IMR-90 (cell line): Measurements from ENCODE around the gene UNC93A. TPM values are rescaled to one million over a fixed set of nuclear protein-coding genes. Genes with fewer than 3 reads are reported as not detected.

Experiments used
- ATAC-seq: fragments of 200-7000 bp; cut with Tn5 transposase; 2 replicates; pipeline ENCODE4 v1.9.1; 2020; ENCODE audit warnings: low read depth, mild to moderate bottlenecking, moderate library complexity
- BruUV-seq: library from RNA; stranded (reverse); fragments of 400-500 nt; replicated peaks from 2 replicates; lab custom pipeline; 2021; lab: Mats Ljungman, UMichigan
- CTCF ChIA-PET: fragments of 300-600 bp; formaldehyde crosslinking; extraction: SDS; loops from one replicate; lab custom pipeline; 2021; ENCODE audit warnings: antibody characterized with exemption; lab: Yijun Ruan, JAX
- POLR2A ChIA-PET: fragments of 300-600 bp; sonication (Branson Sonifier 250); formaldehyde crosslinking; loops from one replicate; lab custom pipeline; 2022; ENCODE audit warnings: antibody characterized with exemption; ENCODE audit not compliant: unreplicated experiment; lab: Charles Lee
- DNase-seq: peaks from one replicate; pipeline ENCODE4 v3.0.0; 2013
- H2AFZ ChIP-seq: replicated peaks from 2 replicates; pipeline ENCODE3; 2013; ENCODE audit warnings: low read length, mild to moderate bottlenecking; ENCODE audit not compliant: poor library complexity
- H2AK5ac ChIP-seq: 2 replicates; pipeline ENCODE4 v1.6.1; 2013; ENCODE audit warnings: low read depth, low read length, inconsistent platforms
- H2AK9ac ChIP-seq: replicated peaks from 2 replicates; pipeline ENCODE3; 2013; ENCODE audit warnings: mild to moderate bottlenecking, low read depth, low read length, moderate library complexity; ENCODE audit not compliant: poor library complexity
- H2BK120ac ChIP-seq: 2 replicates; pipeline ENCODE4 v1.6.1; 2013; ENCODE audit warnings: low read depth, low read length, inconsistent platforms
- H2BK15ac ChIP-seq: 3 replicates; pipeline ENCODE4 v1.6.1; 2013; ENCODE audit warnings: low read depth, low read length, inconsistent platforms
- H2BK20ac ChIP-seq: 2 replicates; pipeline ENCODE4 v1.6.1; 2013; ENCODE audit warnings: low read depth, mild to moderate bottlenecking, inconsistent platforms, low read length, moderate library complexity
- H2BK5ac ChIP-seq: 2 replicates; pipeline ENCODE4 v1.6.1; 2013; ENCODE audit warnings: mild to moderate bottlenecking, low read depth, low read length, inconsistent platforms; ENCODE audit not compliant: poor library complexity, severe bottlenecking
- H3K14ac ChIP-seq: replicated peaks from 2 replicates; pipeline ENCODE4 v1.6.1; 2013; ENCODE audit warnings: low read depth, low read length, inconsistent platforms
- H3K18ac ChIP-seq: 2 replicates; pipeline ENCODE4 v1.6.1; 2013; ENCODE audit warnings: low read depth, low read length, control low read depth
- H3K23ac ChIP-seq: 2 replicates; pipeline ENCODE4 v1.6.1; 2013; ENCODE audit warnings: low read depth, low read length, inconsistent platforms
- H3K27ac ChIP-seq: 2 replicates; pipeline ENCODE4 v1.5.1; 2013; ENCODE audit warnings: mild to moderate bottlenecking, control low read depth, low read length; ENCODE audit not compliant: insufficient read depth
- H3K27me3 ChIP-seq: 2 replicates; pipeline ENCODE4 v1.6.1; 2013; ENCODE audit warnings: low read length; ENCODE audit not compliant: control insufficient read depth, insufficient read depth
- H3K36me3 ChIP-seq: 2 replicates; pipeline ENCODE4 v1.6.1; 2013; ENCODE audit warnings: low read length, mixed read lengths; ENCODE audit not compliant: control insufficient read depth, insufficient read depth
- H3K4ac ChIP-seq: 2 replicates; pipeline ENCODE4 v1.6.1; 2013; ENCODE audit warnings: low read depth, low read length, inconsistent platforms
- H3K4me1 ChIP-seq: 2 replicates; pipeline ENCODE4 v1.6.1; 2013; ENCODE audit warnings: low read length, mixed read lengths; ENCODE audit not compliant: control insufficient read depth, insufficient read depth
- H3K4me2 ChIP-seq: 2 replicates; pipeline ENCODE4 v1.6.1; 2013; ENCODE audit warnings: low read depth, mild to moderate bottlenecking, control low read depth, low read length, moderate library complexity
- H3K4me3 ChIP-seq: 2 replicates; pipeline ENCODE4 v1.5.1; 2013; ENCODE audit warnings: low read depth, mild to moderate bottlenecking, control low read depth, low read length, moderate library complexity; ENCODE audit not compliant: insufficient read depth
- H3K56ac ChIP-seq: 2 replicates; pipeline ENCODE4 v1.6.1; 2013; ENCODE audit warnings: low read length, inconsistent platforms; ENCODE audit not compliant: insufficient read depth; ENCODE audit errors: extremely low read depth
- H3K79me1 ChIP-seq, 2 experiments: 2 replicates each; pipeline ENCODE4 v1.6.1; 2013; ENCODE audit warnings: low read length in 2 of 2, inconsistent platforms in 1 of 2, low read depth in 1 of 2
- H3K9ac ChIP-seq: 2 replicates; pipeline ENCODE4 v1.6.1; 2013; ENCODE audit warnings: low read depth, low read length, control low read depth
- H3K9me1 ChIP-seq: 2 replicates; pipeline ENCODE4 v1.6.1; 2013; ENCODE audit warnings: low read length, inconsistent platforms; ENCODE audit not compliant: insufficient read depth
- H3K9me3 ChIP-seq: 2 replicates; pipeline ENCODE4 v1.6.1; 2013; ENCODE audit warnings: low read length; ENCODE audit not compliant: control insufficient read depth, insufficient read depth
- H4K20me1 ChIP-seq: 2 replicates; pipeline ENCODE4 v1.6.1; 2013; ENCODE audit warnings: low read length, inconsistent platforms; ENCODE audit not compliant: insufficient read depth
- H4K5ac ChIP-seq: 2 replicates; pipeline ENCODE4 v1.6.1; 2013; ENCODE audit warnings: mild to moderate bottlenecking, low read depth, low read length, control low read depth
- H4K8ac ChIP-seq, 2 experiments: 2 replicates each; pipeline ENCODE4 v1.6.1; 2013; ENCODE audit warnings: low read depth in 2 of 2, low read length in 2 of 2, control low read depth in 1 of 2, inconsistent platforms in 1 of 2
- H4K91ac ChIP-seq: 2 replicates; pipeline ENCODE4 v1.6.1; 2013; ENCODE audit warnings: low read depth, low read length, inconsistent platforms; ENCODE audit not compliant: insufficient read depth
- BHLHE40 ChIP-seq: fragments of 150-350 bp; IDR thresholded peaks from 2 replicates; pipeline ENCODE4 v1.6.1; 2016; ENCODE audit warnings: mild to moderate bottlenecking, low read depth, low read length
- CEBPB ChIP-seq: IDR thresholded peaks from 2 replicates; pipeline ENCODE4 v1.6.1; 2012; ENCODE audit warnings: low read depth, low read length, improper control_type of control experiment
- CHD1 ChIP-seq: IDR thresholded peaks from 2 replicates; pipeline ENCODE4 v1.6.1; 2012; ENCODE audit warnings: low read depth, low read length, improper control_type of control experiment
- FOS ChIP-seq: fragments of 150-350 bp; IDR thresholded peaks from 2 replicates; pipeline ENCODE4 v1.6.1; 2016; ENCODE audit warnings: low read depth, low read length
- MAFK ChIP-seq: IDR thresholded peaks from 2 replicates; pipeline ENCODE4 v1.6.1; 2012; ENCODE audit warnings: low read depth, low read length, improper control_type of control experiment
- MAZ ChIP-seq: IDR thresholded peaks from 2 replicates; pipeline ENCODE4 v1.6.1; 2012; ENCODE audit warnings: low read depth, mild to moderate bottlenecking, low read length, improper control_type of control experiment, moderate library complexity, borderline replicate concordance
- MXI1 ChIP-seq: IDR thresholded peaks from 2 replicates; pipeline ENCODE4 v1.6.1; 2012; ENCODE audit warnings: low read depth, mild to moderate bottlenecking, low read length, moderate library complexity, borderline replicate concordance
- NFE2L2 ChIP-seq: fragments of 150-350 bp; IDR thresholded peaks from 2 replicates; pipeline ENCODE4 v1.6.1; 2016; ENCODE audit warnings: low read depth, mild to moderate bottlenecking, low read length
- POLR2A ChIP-seq: IDR thresholded peaks from 2 replicates; pipeline ENCODE4 v1.6.1; 2012; ENCODE audit warnings: mild to moderate bottlenecking, low read depth, low read length
- RAD21 ChIP-seq: IDR thresholded peaks from 2 replicates; pipeline ENCODE4 v1.6.1; 2012; ENCODE audit warnings: low read length, improper control_type of control experiment
- RCOR1 ChIP-seq: IDR thresholded peaks from 2 replicates; pipeline ENCODE4 v1.6.1; 2012; ENCODE audit warnings: mild to moderate bottlenecking, low read length, improper control_type of control experiment; ENCODE audit not compliant: insufficient replicate concordance
- RFX5 ChIP-seq: IDR thresholded peaks from 2 replicates; pipeline ENCODE4 v1.8.0; 2012; ENCODE audit warnings: low read depth, mild to moderate bottlenecking, low read length, moderate library complexity
- SMC3 ChIP-seq: fragments of 150-350 bp; IDR thresholded peaks from 2 replicates; pipeline ENCODE4 v1.6.1; 2016; ENCODE audit warnings: low read depth, mild to moderate bottlenecking, antibody characterized with exemption, low read length, moderate library complexity
- WGBS, 2 experiments: methylation state at CpG; one replicate each; pipeline versions ENCODE4 v1.1.5 to v1.1.7; 2013; ENCODE audit warnings: missing lambda C conversion rate in 2 of 2; ENCODE audit not compliant: insufficient read length in 1 of 2; ENCODE audit errors: extremely low coverage in 2 of 2; 5-methylcytosine and 5-hydroxymethylcytosine counted together
- dilution Hi-C: fragments of 300-500 bp; cut with HindIII; formaldehyde crosslinking; loops from one replicate; pipeline ENCODE4 v1.14.3; 2018; ENCODE audit warnings: low sequenced_read_pairs; ENCODE audit not compliant: unreplicated experiment
- in situ Hi-C: fragments of 300-500 bp; cut with MboI; formaldehyde crosslinking; loops from 3 replicates; pipeline ENCODE4 v1.14.3; 2019; ENCODE audit warnings: low sequenced_read_pairs, inconsistent platforms, mixed read lengths
- intact Hi-C: fragments of 100-400 bp; cut with micrococcal nuclease; formaldehyde crosslinking; loops from 2 replicates; pipeline ENCODE4 v1.10.0; 2022
- polyA plus RNA-seq, 3 experiments: library from polyadenylated mRNA; depleted of rRNA; stranded (reverse); fragments of >200 nt; gene quantifications; 2 replicates each; pipeline ENCODE4 v1.2.3, GENCODE V29; 2012; ENCODE audit warnings: low replicate concordance in 1 of 3
- total RNA-seq: library from RNA; depleted of rRNA; stranded (reverse); fragments of >200 nt; gene quantifications from 2 replicates; pipeline ENCODE4 v1.2.3, GENCODE V29; 2012
- TF ChIP-seq, protein P1 (sequence below): conservative IDR thresholded peaks from 2 replicates; pipeline ENCODE4 v1.5.1; 2012; ENCODE audit warnings: mild to moderate bottlenecking, low read depth, low read length, improper control_type of control experiment
- TF ChIP-seq, protein P2 (sequence below): fragments of 150-350 bp; IDR thresholded peaks from 2 replicates; pipeline ENCODE4 v1.6.1; 2017; ENCODE audit warnings: mild to moderate bottlenecking, antibody characterized with exemption, low read length, low read depth
- TF ChIP-seq, protein P3 (sequence below): fragments of 150-350 bp; IDR thresholded peaks from 2 replicates; pipeline ENCODE4 v1.6.1; 2016; ENCODE audit warnings: low read depth, mild to moderate bottlenecking, low read length, moderate library complexity, borderline replicate concordance

Gene UNC93A
- total and polyA plus RNA-seq, 2 of the 4 experiments (the other 2 are of a cell fraction), result not detected

DNA sequence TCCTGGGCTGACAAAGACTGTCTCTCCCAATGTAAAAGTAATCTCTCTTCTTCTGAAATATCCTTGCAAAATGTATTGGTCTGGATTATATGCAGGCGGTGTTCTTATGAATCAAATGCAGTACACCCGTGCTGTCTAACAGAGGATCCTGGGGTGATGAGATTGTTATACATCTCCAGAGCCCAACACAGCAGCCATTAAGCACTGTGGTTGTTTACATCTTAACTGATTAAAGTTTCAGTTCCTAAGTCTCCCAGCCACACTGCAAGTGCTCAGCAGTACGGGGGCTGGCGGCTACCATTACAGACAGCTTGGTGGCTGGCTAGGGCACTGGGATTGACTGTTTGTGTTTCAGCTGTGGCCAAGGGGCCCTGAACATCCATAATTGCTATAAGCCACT lies 7.0 kb downstream of the UNC93A start:
- Histone ChIP-seq H3K27ac (no peak overlapping the region), H3K4me2 (no peak overlapping the region), H3K27me3 (no peaks in the 10 kb centered on the region), H2BK20ac (no peak overlapping the region), H4K20me1 (no peaks in the 10 kb centered on the region), H4K8ac (no peak overlapping the region), H2AFZ (no peak overlapping the region), H2AK5ac (no peak overlapping the region), H3K79me1 (no peaks in the 10 kb centered on the region), H2BK5ac (no peak overlapping the region), H3K14ac (no peak overlapping the region), H3K4me3 (no peak overlapping the region), H3K23ac (no peak overlapping the region), H3K9me1 (no peaks in the 10 kb centered on the region), H3K9ac (no peak overlapping the region), H3K36me3 (no peaks in the 10 kb centered on the region), H3K4me1 (no peaks in the 10 kb centered on the region), H2BK15ac (no peak overlapping the region), H3K18ac (no peak overlapping the region), H3K4ac (no peak overlapping the region), H3K9me3 (peaks cover 57% of the 10 kb centered on the region), H2BK120ac (no peak overlapping the region), H2AK9ac (no peak overlapping the region), H3K56ac (no peak overlapping the region), H4K5ac (no peak overlapping the region), H4K91ac (no peak overlapping the region)
- TF ChIP-seq, protein P1, sequence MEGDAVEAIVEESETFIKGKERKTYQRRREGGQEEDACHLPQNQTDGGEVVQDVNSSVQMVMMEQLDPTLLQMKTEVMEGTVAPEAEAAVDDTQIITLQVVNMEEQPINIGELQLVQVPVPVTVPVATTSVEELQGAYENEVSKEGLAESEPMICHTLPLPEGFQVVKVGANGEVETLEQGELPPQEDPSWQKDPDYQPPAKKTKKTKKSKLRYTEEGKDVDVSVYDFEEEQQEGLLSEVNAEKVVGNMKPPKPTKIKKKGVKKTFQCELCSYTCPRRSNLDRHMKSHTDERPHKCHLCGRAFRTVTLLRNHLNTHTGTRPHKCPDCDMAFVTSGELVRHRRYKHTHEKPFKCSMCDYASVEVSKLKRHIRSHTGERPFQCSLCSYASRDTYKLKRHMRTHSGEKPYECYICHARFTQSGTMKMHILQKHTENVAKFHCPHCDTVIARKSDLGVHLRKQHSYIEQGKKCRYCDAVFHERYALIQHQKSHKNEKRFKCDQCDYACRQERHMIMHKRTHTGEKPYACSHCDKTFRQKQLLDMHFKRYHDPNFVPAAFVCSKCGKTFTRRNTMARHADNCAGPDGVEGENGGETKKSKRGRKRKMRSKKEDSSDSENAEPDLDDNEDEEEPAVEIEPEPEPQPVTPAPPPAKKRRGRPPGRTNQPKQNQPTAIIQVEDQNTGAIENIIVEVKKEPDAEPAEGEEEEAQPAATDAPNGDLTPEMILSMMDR, result no peak
- TF ChIP-seq MAFK (no peak), MXI1 (no peak), RFX5 (no peak), CEBPB (no peak), MAZ (no peak), FOS (no peak), RAD21 (no peak), POLR2A (no peak), RCOR1 (no peak), BHLHE40 (no peak), CHD1 (no peak), NFE2L2 (no peak), SMC3 (no peak)
- TF ChIP-seq, protein P2, sequence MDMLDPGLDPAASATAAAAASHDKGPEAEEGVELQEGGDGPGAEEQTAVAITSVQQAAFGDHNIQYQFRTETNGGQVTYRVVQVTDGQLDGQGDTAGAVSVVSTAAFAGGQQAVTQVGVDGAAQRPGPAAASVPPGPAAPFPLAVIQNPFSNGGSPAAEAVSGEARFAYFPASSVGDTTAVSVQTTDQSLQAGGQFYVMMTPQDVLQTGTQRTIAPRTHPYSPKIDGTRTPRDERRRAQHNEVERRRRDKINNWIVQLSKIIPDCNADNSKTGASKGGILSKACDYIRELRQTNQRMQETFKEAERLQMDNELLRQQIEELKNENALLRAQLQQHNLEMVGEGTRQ, result no peak
- TF ChIP-seq, protein P3, sequence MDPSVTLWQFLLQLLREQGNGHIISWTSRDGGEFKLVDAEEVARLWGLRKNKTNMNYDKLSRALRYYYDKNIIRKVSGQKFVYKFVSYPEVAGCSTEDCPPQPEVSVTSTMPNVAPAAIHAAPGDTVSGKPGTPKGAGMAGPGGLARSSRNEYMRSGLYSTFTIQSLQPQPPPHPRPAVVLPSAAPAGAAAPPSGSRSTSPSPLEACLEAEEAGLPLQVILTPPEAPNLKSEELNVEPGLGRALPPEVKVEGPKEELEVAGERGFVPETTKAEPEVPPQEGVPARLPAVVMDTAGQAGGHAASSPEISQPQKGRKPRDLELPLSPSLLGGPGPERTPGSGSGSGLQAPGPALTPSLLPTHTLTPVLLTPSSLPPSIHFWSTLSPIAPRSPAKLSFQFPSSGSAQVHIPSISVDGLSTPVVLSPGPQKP, result no peak
- WGBS, 2 experiments, result no CpG with 5 or more reads among the region's 4 CpGs
- in situ Hi-C loops (no loop called here), dilution Hi-C loops (no loop called here), intact Hi-C loops (no loop called here)
- ChIA-PET CTCF (no interaction called here), POLR2A (no interaction called here)
- no TSS peak for BruUV-seq
- ATAC-seq (no peak), DNase-seq (no peak)
